Activated CD4-positive, alpha-beta memory T cell treated with anti-CD3 and anti-CD28 coated beads for 36 hours (primary cell): ENCODE results near the gene FNDC5. TPM values are rescaled to one million over a fixed set of nuclear protein-coding genes. Genes with fewer than 3 reads are reported as not detected.

Experiments
- CTCF ChIA-PET: fragments of 350-600 bp; sonication (Branson Sonifier 250); formaldehyde crosslinking; loops from one replicate; lab custom pipeline; 2021; ENCODE audit warnings: antibody characterized with exemption, inconsistent platforms; lab: Charles Lee
- POLR2A ChIA-PET: fragments of 350-600 bp; sonication (Branson Sonifier 250); formaldehyde crosslinking; loops from one replicate; lab custom pipeline; 2021; ENCODE audit warnings: antibody characterized with exemption; lab: Charles Lee
- DNase-seq: peaks from one replicate; pipeline ENCODE4 v3.0.0-alpha.2; 2020
- H3K27ac Mint-ChIP-seq: one replicate; pipeline ENCODE4 v1.8.0; 2021; ENCODE audit warnings: mixed read lengths
- H3K27me3 Mint-ChIP-seq: one replicate; pipeline ENCODE4 v1.8.0; 2021; ENCODE audit warnings: mixed read lengths
- H3K36me3 Mint-ChIP-seq: one replicate; pipeline ENCODE4 v1.8.0; 2021; ENCODE audit warnings: mixed read lengths
- H3K4me1 Mint-ChIP-seq: one replicate; pipeline ENCODE4 v1.8.0; 2021; ENCODE audit warnings: low read depth, mixed read lengths
- H3K4me3 Mint-ChIP-seq: one replicate; pipeline ENCODE4 v1.8.0; 2021; ENCODE audit warnings: mild to moderate bottlenecking, mixed read lengths
- H3K9me3 Mint-ChIP-seq: one replicate; pipeline ENCODE4 v1.8.0; 2021; ENCODE audit warnings: mixed read lengths
- intact Hi-C: fragments of 100-400 bp; cut with micrococcal nuclease; formaldehyde crosslinking; loops from one replicate; pipeline ENCODE4 v1.15.1; 2023
- total RNA-seq, 2 experiments: library from RNA; stranded (reverse); gene quantifications; one replicate each; pipeline ENCODE4 v1.2.3, GENCODE V29; 2021

FNDC5 gene
- total RNA-seq, 2 experiments from 2014 or later = not detected

GRCh38 chr1:32878183-32878582 lies 7.5 kb upstream of the FNDC5 start:
- intact Hi-C loops = loop anchor here (10.0 kb wide), 1 partner anchor 353 kb away; no protein-coding TSS in a partner anchor
- Mint-ChIP-seq H3K36me3 (no peaks in the 10 kb centered on the region), H3K9me3 (no peaks in the 10 kb centered on the region), H3K27ac (no peak overlapping the region), H3K4me1 (peaks cover 2% of the 10 kb centered on the region), H3K4me3 (no peak overlapping the region), H3K27me3 (peaks cover 30% of the 10 kb centered on the region)
- ChIA-PET CTCF (interaction anchor here (0.8 to 1.6 kb wide), 5 partner anchors 12 to 208 kb away, joined by 3 to 4 read pairs (median 3); no protein-coding TSS in a partner anchor), POLR2A (no interaction called here)
- no peak for DNase-seq

- intact Hi-C loops = loop anchor here (2.0 to 10.0 kb wide), 2 partner anchors 203 to 353 kb away; partner anchors contain the start of gene AZIN2
- DNase-seq = no peak
- no peaks in the 10 kb centered on the region for H3K36me3 Mint-ChIP-seq
- no peak overlapping the region for H3K4me3 Mint-ChIP-seq
- H3K4me1 Mint-ChIP-seq = peaks cover 2% of the 10 kb centered on the region
- H3K27ac Mint-ChIP-seq = no peak overlapping the region
- ChIA-PET POLR2A (no interaction called here), CTCF (interaction anchor here (0.6 to 2.8 kb wide), 16 partner anchors 16 to 304 kb away, joined by 3 to 39 read pairs (median 4); partner anchors contain the start of gene TRIM62)
- H3K27me3 Mint-ChIP-seq = peaks cover 33% of the 10 kb centered on the region
- no peaks in the 10 kb centered on the region for H3K9me3 Mint-ChIP-seq
Measured at GRCh38 chr1:32877211-32878110, 6.7 kb upstream of the FNDC5 start.

GRCh38 chr1:32876341-32877210 lies 5.9 kb upstream of the FNDC5 start:
- intact Hi-C loops = loop anchor here (2.0 to 10.0 kb wide), 2 partner anchors 204 to 352 kb away; partner anchors contain the start of gene AZIN2
- Mint-ChIP-seq H3K27me3 (peaks cover 37% of the 10 kb centered on the region), H3K9me3 (no peaks in the 10 kb centered on the region), H3K4me3 (no peak overlapping the region), H3K27ac (no peak overlapping the region), H3K4me1 (peaks cover 2% of the 10 kb centered on the region), H3K36me3 (no peaks in the 10 kb centered on the region)
- ChIA-PET CTCF (interaction anchor here (0.6 to 7.2 kb wide), 29 partner anchors 9 to 595 kb away, joined by 3 to 80 read pairs (median 4); partner anchors contain the start of genes HPCA and TRIM62), POLR2A (no interaction called here)
- peak; percentile 79 for DNase-seq

- Mint-ChIP-seq H3K4me3 (no peak overlapping the region), H3K27ac (no peak overlapping the region), H3K9me3 (no peaks in the 10 kb centered on the region), H3K36me3 (no peaks in the 10 kb centered on the region), H3K4me1 (peaks cover 9% of the 10 kb centered on the region), H3K27me3 (peaks cover 44% of the 10 kb centered on the region)
- DNase-seq = peak; percentile 1
- intact Hi-C loops = loop anchor here (10.0 kb wide), 1 partner anchor 350 kb away; no protein-coding TSS in a partner anchor
- ChIA-PET POLR2A (no interaction called here), CTCF (interaction anchor here (1.1 to 7.2 kb wide), 17 partner anchors 8 to 597 kb away, joined by 3 to 80 read pairs (median 6); partner anchors contain the start of gene HPCA)
Measured at GRCh38 chr1:32874860-32875752, 4.4 kb upstream of the FNDC5 start.

- POLR2A ChIA-PET = no interaction called here
- intact Hi-C loops = loop anchor here (10.0 kb wide), 1 partner anchor 349 kb away; no protein-coding TSS in a partner anchor
- no peak overlapping the region for H3K4me3 Mint-ChIP-seq
- H3K27ac Mint-ChIP-seq = no peak overlapping the region
- no peaks in the 10 kb centered on the region for H3K9me3 Mint-ChIP-seq
- CTCF ChIA-PET = interaction anchor here (0.6 to 7.2 kb wide), 17 partner anchors 9 to 358 kb away, joined by 3 to 80 read pairs (median 3); no protein-coding TSS in a partner anchor
- peak; percentile 1 for DNase-seq
- peaks cover 12% of the 10 kb centered on the region for H3K4me1 Mint-ChIP-seq
- H3K27me3 Mint-ChIP-seq = peaks cover 53% of the 10 kb centered on the region
- H3K36me3 Mint-ChIP-seq = no peaks in the 10 kb centered on the region
Measured at GRCh38 chr1:32873484-32873883, 2.8 kb upstream of the FNDC5 start.

GRCh38 chr1:32872192-32872460 lies 1.4 kb upstream of the FNDC5 start:
- no peaks in the 10 kb centered on the region for H3K9me3 Mint-ChIP-seq
- POLR2A ChIA-PET = interaction anchor here (0.9 kb wide), 1 partner anchor 92 kb away, joined by 3 read pairs; no protein-coding TSS in a partner anchor

GRCh38 chr1:32871364-32872191 lies 866 bp upstream of the FNDC5 start:
- intact Hi-C loops = loop anchor here (1.0 to 10.0 kb wide), 2 partner anchors 159 to 347 kb away; no protein-coding TSS in a partner anchor
- POLR2A ChIA-PET = interaction anchor here (0.9 kb wide), 1 partner anchor 92 kb away, joined by 3 read pairs; no protein-coding TSS in a partner anchor
- peaks cover 3% of the 10 kb centered on the region for H3K36me3 Mint-ChIP-seq
- no peaks in the 10 kb centered on the region for H3K9me3 Mint-ChIP-seq
- peaks cover 42% of the 10 kb centered on the region for H3K27me3 Mint-ChIP-seq
- no peak overlapping the region for H3K4me3 Mint-ChIP-seq
- no peak overlapping the region for H3K27ac Mint-ChIP-seq
- peak; percentile 9 for DNase-seq
- CTCF ChIA-PET = interaction anchor here (0.6 to 7.2 kb wide), 21 partner anchors 11 to 351 kb away, joined by 3 to 80 read pairs (median 3); no protein-coding TSS in a partner anchor
- peaks cover 12% of the 10 kb centered on the region for H3K4me1 Mint-ChIP-seq

More at GRCh38 chr1:32872192-32872460, 1.4 kb upstream of the FNDC5 start:
- peaks cover 12% of the 10 kb centered on the region for H3K4me1 Mint-ChIP-seq
- peaks cover 2% of the 10 kb centered on the region for H3K36me3 Mint-ChIP-seq
- H3K27me3 Mint-ChIP-seq = peaks cover 45% of the 10 kb centered on the region
- no peak overlapping the region for H3K27ac Mint-ChIP-seq
- intact Hi-C loops = loop anchor here (1.0 to 10.0 kb wide), 2 partner anchors 160 to 347 kb away; no protein-coding TSS in a partner anchor
- DNase-seq = peak; percentile 8
- H3K4me3 Mint-ChIP-seq = no peak overlapping the region
- CTCF ChIA-PET = interaction anchor here (0.6 to 7.2 kb wide), 21 partner anchors 10 to 352 kb away, joined by 3 to 80 read pairs (median 3); no protein-coding TSS in a partner anchor

GRCh38 chr1:32869923-32870614 lies 643 bp downstream of the FNDC5 start:
- intact Hi-C loops = loop anchor here (10.0 kb wide), 1 partner anchor 345 kb away; no protein-coding TSS in a partner anchor
- peak; percentile 7 for DNase-seq
- ChIA-PET CTCF (interaction anchor here (7.2 kb wide), 1 partner anchor 158 kb away, joined by 80 read pairs; no protein-coding TSS in a partner anchor), POLR2A (no interaction called here)
- Mint-ChIP-seq H3K27ac (no peak overlapping the region), H3K4me3 (no peak overlapping the region), H3K36me3 (peaks cover 3% of the 10 kb centered on the region), H3K9me3 (no peaks in the 10 kb centered on the region), H3K27me3 (peaks cover 33% of the 10 kb centered on the region), H3K4me1 (peaks cover 9% of the 10 kb centered on the region)

- H3K9me3 Mint-ChIP-seq = no peaks in the 10 kb centered on the region
- peaks cover 5% of the 10 kb centered on the region for H3K36me3 Mint-ChIP-seq
- ChIA-PET POLR2A (no interaction called here), CTCF (interaction anchor here (0.8 kb wide), 1 partner anchor 157 kb away, joined by 3 read pairs; no protein-coding TSS in a partner anchor)
- no peak overlapping the region for H3K27ac Mint-ChIP-seq
- H3K4me3 Mint-ChIP-seq = no peak overlapping the region
- no peak for DNase-seq
- peaks cover 9% of the 10 kb centered on the region for H3K4me1 Mint-ChIP-seq
- peaks cover 27% of the 10 kb centered on the region for H3K27me3 Mint-ChIP-seq
- intact Hi-C loops = no loop called here
Measured at GRCh38 chr1:32868806-32869455, 1.8 kb downstream of the FNDC5 start.
